ENCODE measurements around the gene NINJ1.
A peak's percentile ranks its signal among the peaks of the same experiment; 100 is the strongest.

The NINJ1 gene

DNA sequence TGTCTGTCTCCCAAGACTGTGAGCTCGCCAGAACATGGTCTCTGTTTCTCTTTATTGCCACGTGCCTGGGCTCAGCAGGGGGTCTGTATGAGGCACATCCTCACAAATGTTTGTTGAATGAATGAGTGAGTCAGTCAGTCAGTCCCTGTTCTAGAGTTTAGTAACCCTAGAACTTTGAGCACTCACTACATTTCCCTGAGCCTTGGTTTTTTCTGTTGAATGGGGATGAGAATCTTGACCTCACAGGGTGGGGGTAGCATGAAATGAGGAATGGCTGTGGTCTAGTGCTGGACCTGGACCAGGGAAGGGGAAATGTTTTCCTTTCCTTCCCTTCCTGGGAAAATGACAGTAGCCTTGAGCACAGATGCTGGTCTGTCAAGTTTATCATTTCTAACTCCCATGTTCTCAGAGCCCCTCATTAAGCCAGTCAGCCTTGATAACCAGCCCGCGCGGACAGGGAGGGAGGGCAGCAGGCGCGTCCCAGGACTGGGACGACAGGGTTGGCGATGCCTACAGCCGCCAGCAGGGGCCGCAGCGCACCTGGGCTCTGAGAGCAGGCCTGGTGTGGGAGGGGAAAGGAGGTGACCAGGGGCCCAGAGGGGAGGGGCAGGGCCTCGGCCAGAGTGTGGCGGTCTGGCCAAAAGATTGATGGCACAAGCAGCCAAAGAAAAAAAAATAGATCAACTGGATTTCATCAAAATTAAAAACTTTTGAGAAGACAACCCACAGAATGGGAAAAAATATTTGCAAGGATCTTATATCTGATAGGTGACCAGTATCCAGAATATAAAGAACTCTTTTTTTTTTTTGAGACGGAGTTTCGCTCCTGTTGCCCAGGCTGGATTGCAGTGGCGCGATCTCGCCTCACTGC lies 25.8 kb upstream of the NINJ1 start:
- DNase-seq = peak in 5 of 6 experiments; percentile 36 to 62 (median 51)

DNA sequence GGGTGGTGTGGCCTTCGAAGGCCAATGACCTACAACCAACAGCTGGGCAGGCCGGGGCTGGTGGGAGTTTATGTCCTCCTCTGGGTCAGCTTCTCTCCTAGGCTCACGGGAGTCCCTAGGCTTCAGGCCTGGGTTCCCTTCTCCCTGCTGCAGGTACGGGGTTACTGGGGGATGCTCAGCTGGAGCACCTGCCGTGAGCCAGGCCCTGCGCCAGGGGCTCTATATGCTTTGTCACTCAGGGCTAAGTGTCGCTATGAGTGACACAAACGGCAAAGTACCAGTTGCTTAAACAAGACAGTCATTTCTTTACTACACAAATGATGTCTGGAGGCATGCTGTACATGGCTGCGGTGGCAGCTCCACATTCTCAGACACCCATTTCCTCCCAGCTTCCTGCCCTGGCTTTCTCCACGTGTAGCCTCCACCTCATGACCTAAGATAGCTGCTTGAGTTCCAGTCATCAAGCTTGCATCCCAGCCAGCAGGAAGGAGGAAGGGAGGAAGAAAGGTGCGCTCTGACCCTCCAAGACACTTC lies 22.5 kb upstream of the NINJ1 start:
- DNase-seq = no peak

- DNase-seq = no peak
Measured at GRCh38 chr9:93155716-93156474, 21.8 kb upstream of the NINJ1 start.

DNA sequence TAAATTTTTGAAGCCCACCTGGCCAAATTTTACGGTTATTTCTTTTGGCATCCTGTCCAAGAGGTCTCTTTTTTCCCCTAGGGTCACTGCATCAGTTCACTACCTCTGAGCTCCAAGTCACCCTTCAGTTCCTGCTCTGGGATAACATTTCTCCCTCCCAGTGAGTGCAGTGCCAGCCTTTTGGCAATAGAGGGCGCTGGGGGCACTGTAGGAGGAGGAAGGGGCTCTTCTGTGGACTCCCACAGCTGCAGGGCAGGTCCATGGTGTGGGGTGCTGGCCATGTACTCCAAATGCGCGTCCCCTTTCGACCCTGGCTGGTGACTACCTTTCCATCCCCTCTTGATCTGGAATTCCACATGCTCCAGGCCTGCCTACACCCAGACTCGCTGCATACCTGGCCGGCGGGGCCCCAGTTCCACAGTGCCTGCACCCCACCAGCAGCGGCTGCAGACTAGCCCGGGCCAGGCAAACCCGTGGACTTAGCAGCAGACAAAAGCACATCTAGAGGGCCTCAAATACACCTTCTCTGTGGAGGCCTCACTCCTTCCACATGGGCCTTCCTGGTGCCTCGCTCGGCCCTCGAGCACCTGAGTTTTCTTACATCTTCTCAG lies 20.3 kb upstream of the NINJ1 start:
- peak in 5 of 6 experiments; percentile 16 to 36 (median 32) for DNase-seq

DNA sequence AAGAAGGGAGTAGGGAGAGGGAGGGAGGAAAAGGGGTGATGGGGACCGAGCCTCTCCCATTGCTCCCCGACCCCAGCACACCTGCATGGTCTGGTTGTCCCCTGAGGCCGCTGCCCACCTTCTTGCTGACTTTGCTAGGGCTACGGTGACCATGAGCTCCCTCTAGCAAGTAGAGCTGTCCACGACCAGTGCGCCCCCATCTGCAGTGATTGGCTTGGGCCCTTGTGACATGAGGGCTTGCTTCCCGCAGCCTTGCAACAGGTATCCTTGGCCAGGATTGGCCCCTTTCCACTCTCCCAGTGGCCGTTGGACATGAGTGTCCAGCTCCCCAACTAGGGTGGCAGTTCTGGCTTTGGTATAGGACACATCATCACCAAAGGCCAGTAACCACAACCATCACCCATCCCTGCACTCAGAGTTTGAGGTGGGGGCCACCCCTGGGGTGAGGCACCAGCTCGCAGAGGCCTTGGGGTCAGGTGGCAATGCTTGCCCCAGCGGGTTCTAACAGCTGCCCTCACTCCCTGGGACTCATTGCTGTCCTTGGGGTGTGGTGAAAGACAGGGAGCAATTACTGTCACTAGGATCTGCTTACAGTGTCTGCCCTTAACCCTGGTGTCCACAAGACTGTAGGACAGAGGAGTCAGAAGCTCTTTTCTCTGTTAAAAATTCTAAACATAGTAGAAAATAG lies 17.2 kb upstream of the NINJ1 start:
- DNase-seq = no peak

GRCh38 chr9:93149361-93149760 lies 15.3 kb upstream of the NINJ1 start:
- DNase-seq = no peak

GRCh38 chr9:93148721-93149120 lies 14.7 kb upstream of the NINJ1 start:
- DNase-seq = no peak

DNA sequence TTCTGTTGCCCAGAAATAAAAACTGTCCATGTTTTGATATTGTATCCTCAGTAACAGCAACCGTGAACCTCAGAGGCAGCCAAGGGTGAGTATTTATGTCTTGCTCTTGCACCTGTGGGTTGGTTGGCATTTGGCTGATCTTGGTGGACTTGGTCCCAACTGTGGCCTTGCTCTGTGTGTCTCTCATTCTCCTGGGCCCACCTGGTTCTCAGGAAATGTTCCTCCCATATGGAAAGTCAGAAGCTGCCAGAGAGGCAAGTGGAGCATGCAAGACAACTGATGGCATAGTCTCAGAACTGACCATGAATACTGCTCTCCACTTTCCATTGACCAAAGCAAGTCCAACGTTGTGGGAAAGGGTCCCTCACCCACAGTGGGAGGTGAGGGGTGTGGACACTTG lies 13.6 kb upstream of the NINJ1 start:
- no peak for DNase-seq

DNA sequence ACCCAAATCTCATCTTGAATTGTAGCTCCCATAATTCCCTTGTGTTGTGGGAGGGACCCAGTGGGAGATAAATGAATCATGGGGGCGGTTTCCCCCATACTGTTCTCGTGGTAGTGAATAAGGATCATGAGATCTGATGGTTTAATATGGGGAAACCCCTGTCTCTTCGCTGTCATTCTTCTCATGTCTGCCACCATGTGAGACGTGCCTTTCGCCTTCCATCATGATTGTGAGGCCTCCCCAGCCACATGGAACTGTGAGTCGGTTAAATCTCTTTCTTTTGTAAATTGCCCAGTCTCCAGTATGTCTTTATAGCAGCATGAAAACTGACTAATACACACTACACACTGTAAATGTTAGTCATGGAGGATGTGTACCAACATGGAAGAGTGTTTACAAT lies 12.6 kb upstream of the NINJ1 start:
- DNase-seq = peak in 1 of 6 experiments; percentile 18

GRCh38 chr9:93143830-93144530 lies 9.9 kb upstream of the NINJ1 start:
- DNase-seq = peak; percentile 45 to 85 (median 66)

GRCh38 chr9:93141771-93142483 lies 7.9 kb upstream of the NINJ1 start:
- no peak for DNase-seq

DNA sequence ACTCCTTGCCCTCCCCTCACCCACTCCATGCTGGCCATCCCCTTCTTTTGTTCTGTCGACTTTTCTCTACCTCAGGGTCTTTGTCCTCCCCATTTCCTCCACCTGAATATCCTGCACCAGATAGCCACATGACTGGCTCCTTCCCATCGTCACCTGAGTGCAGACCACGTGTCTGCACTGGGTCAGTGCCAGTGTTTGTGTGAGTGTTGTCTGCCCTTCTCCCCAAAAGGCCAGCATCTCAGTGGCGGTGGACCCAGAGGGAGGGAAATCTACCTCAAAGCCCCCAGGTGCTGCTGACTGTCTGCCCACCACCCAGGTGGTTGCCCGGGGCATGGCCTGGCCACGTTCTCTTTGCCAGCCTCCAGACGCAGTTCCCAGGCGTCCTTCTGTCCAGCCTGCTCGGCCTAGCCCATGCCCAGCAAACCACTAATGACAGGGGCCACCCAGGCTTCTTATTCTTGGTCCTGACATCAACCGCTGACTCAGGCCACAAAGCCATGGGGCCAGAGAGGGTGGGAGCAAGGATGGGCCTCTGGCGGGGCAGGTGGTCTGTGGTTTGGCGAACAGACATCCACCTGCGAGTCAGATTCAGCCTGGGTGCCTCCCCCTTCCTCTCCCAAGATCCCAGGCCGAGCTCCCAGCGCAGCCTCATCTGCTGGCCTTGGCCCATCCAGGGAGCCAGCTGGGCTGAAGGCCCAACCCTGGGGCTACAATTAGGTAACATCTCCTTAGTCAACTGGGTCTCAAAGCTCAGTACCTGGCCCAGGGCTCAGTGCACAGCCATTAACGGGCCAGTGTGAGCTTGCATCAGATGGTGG lies 5.5 kb upstream of the NINJ1 start:
- no peak for DNase-seq

DNA sequence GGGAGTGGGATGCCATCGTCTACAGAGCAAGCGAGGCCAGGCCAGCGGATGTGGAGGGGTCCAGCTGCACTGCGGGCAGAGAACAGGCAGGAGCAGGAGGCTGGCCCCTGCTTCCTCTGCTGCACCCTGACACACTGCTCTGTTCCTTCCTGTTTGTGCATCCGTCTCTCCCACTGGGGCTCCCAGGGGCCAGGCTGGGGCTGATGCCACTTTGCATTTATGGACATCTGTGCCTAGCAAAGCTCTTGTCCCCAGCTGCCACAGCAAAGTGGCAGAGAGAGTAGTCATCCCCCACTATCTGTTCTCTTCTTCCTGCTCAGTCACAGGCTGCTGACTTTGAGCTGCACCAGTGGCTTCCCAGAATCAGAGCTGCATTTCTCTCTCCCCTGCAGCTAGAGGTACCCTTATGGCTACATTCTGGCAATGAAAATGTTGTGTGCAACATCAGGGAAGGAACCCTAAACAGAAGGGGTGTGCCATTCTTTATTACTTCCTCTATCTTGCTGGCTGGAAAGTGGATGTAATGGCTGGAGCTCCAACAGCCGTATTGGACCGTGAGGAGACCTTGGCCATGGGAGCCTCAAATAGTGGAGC lies 4.2 kb upstream of the NINJ1 start:
- no peak for DNase-seq

DNA sequence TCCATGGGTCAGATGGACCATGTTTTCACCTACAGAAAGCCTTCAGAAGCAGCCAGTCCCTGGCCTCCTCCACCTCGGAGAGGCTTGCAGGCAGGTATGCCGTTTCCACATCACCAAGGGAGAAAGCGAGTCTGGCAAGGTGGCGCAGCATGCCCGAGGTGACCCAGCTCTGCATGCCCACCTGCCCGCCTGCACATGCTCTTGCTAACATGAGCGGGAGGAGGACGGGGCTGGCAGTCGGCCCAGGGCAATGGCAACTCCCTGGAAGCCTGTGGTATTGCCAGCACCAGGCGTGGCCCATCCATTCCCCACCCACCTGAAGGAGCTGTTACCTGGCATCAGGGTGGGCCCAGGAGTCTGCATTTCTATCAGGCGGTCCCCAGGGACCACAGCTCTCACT lies 3.3 kb upstream of the NINJ1 start:
- DNase-seq = no peak

- DNase-seq = no peak
Measured at GRCh38 chr9:93136011-93136440, 2.0 kb upstream of the NINJ1 start.

GRCh38 chr9:93134740-93135444 lies 841 bp upstream of the NINJ1 start:
- no peak for DNase-seq

GRCh38 chr9:93133681-93134014 lies 403 bp downstream of the NINJ1 start:
- DNase-seq = peak in 4 of 6 experiments; percentile 34 to 66 (median 47)

GRCh38 chr9:93132946-93133680 lies 938 bp downstream of the NINJ1 start:
- DNase-seq = no peak
